ENCODE data around the gene SLK.

DNA sequence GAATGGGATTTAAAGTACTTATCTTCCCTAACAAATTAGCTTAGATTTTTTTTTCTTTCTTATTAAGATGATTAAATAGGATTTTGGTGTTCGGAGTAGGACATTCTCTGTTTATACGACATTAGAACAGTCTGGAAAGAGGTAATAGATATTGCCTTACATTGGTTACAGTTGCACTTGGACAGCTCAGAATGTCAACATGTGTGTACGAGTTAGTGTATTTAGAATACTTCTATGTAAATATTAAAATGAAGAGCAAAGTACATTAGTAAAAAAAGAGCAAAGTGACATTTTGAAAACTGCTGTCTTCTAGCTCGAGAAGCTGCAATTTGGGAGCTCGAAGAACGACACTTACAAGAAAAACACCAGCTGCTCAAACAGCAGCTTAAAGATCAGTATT lies 51.5 kb downstream of the SLK start:
- TF ChIP-seq CTCF (IDR thresholded peaks at IDR 0.05) (no peak), POLR2AphosphoS5 (IDR thresholded peaks at IDR 0.05) (no peak), EP300 (IDR thresholded peaks at IDR 0.05) (no peak)
